SK-N-SH (cell line): ENCODE results near the gene CAPN11.

Experiments used
- CHD2 ChIP-seq: fragments of 150-350 bp; IDR thresholded peaks from 2 replicates; pipeline ENCODE4 v1.6.1; 2018; ENCODE audit warnings: low read length; ENCODE audit not compliant: partially characterized antibody
- CTCF ChIP-seq: fragments of 200-600 bp; sonication (generic); IDR thresholded peaks from 2 replicates; pipeline ENCODE4 v1.6.1; 2017; ENCODE audit warnings: antibody characterized with exemption, mild to moderate bottlenecking, moderate library complexity
- EZH2phosphoT487 ChIP-seq: fragments of 200-600 bp; sonication (generic); IDR thresholded peaks from 2 replicates; pipeline ENCODE4 v1.6.1; 2017; ENCODE audit warnings: low read depth, mixed run types, mild to moderate bottlenecking, antibody characterized with exemption, moderate library complexity, borderline replicate concordance
- FOXM1 ChIP-seq: IDR thresholded peaks from 2 replicates; pipeline ENCODE4 v1.4.0; 2012; ENCODE audit warnings: low read depth, mild to moderate bottlenecking
- NFIC ChIP-seq: IDR thresholded peaks from 2 replicates; pipeline ENCODE4 v1.4.0; 2012; ENCODE audit warnings: borderline replicate concordance
- POLR2AphosphoS5 ChIP-seq: IDR thresholded peaks from 2 replicates; pipeline ENCODE4 v1.6.1; 2012; ENCODE audit warnings: low read depth, low read length
- RXRA ChIP-seq: IDR thresholded peaks from 2 replicates; pipeline ENCODE4 v1.4.0; 2012; ENCODE audit warnings: low read depth, mild to moderate bottlenecking, borderline replicate concordance
- TAF1 ChIP-seq: IDR thresholded peaks from 2 replicates; pipeline ENCODE4 v1.6.1; 2012; ENCODE audit warnings: low read depth, mild to moderate bottlenecking, low read length, moderate library complexity, borderline replicate concordance
- ZBTB33 ChIP-seq: IDR thresholded peaks from 2 replicates; pipeline ENCODE4 v1.4.0; 2012; ENCODE audit warnings: low read depth, borderline replicate concordance

GRCh38 chr6:44161997-44162338 lies 3.3 kb downstream of the CAPN11 start:
- TF ChIP-seq RXRA = no peak
- no peak for TF ChIP-seq NFIC
- no peak for TF ChIP-seq POLR2AphosphoS5
- TF ChIP-seq CTCF = no peak
- no peak for TF ChIP-seq FOXM1
- no peak for TF ChIP-seq EZH2phosphoT487
- TF ChIP-seq CHD2 = no peak
- TF ChIP-seq TAF1 = no peak
- TF ChIP-seq ZBTB33 = no peak
